HepG2 (cell line): ENCODE results near the gene RNASE13. TPM values are rescaled to one million over a fixed set of nuclear protein-coding genes. Genes with fewer than 3 reads are reported as not detected.

Experiments
- BATF2 ChIP-seq: sonication (generic); formaldehyde crosslinking; IDR thresholded peaks from 2 replicates; pipeline ENCODE4 v1.8.0; 2022; ENCODE audit warnings: mild to moderate bottlenecking, missing genetic modification reagents, moderate library complexity
- BRD4 ChIP-seq: sonication (generic); formaldehyde crosslinking; IDR thresholded peaks from 2 replicates; pipeline ENCODE4 v1.4.0; 2020; ENCODE audit warnings: missing genetic modification reagents
- GRHL1 ChIP-seq: sonication (generic); formaldehyde crosslinking; conservative IDR thresholded peaks from 2 replicates; pipeline ENCODE4 v1.8.0; 2022; ENCODE audit warnings: missing genetic modification reagents
- HES4 ChIP-seq: sonication (generic); formaldehyde crosslinking; IDR thresholded peaks from 2 replicates; pipeline ENCODE4 v1.9.0; 2021; ENCODE audit warnings: mild to moderate bottlenecking, missing genetic modification reagents, borderline replicate concordance
- PHB2 ChIP-seq: fragments of 450-650 bp; IDR thresholded peaks from 2 replicates; pipeline ENCODE4 v1.6.1; 2018; ENCODE audit not compliant: partially characterized antibody
- SKIL ChIP-seq: sonication (generic); formaldehyde crosslinking; IDR thresholded peaks from 2 replicates; pipeline ENCODE4 v1.8.0; 2022; ENCODE audit warnings: missing genetic modification reagents, mild to moderate bottlenecking, moderate library complexity, borderline replicate concordance
- SP140L ChIP-seq: sonication (generic); formaldehyde crosslinking; IDR thresholded peaks from 2 replicates; pipeline ENCODE4 v1.4.0; 2020; ENCODE audit warnings: missing genetic modification reagents, borderline replicate concordance
- TBX2 ChIP-seq: sonication (generic); formaldehyde crosslinking; IDR thresholded peaks from 2 replicates; pipeline ENCODE4 v1.5.0; 2020; ENCODE audit warnings: missing genetic modification reagents, mild to moderate bottlenecking, borderline replicate concordance
- ZFAT ChIP-seq: sonication (generic); formaldehyde crosslinking; conservative IDR thresholded peaks from 2 replicates; pipeline ENCODE4 v1.8.1; 2023; ENCODE audit warnings: missing genetic modification reagents, inconsistent platforms
- ZNF564 ChIP-seq: sonication (generic); formaldehyde crosslinking; IDR thresholded peaks from 2 replicates; pipeline ENCODE4 v1.8.1; 2023; ENCODE audit warnings: mild to moderate bottlenecking, missing genetic modification reagents
- ZNF646 ChIP-seq: sonication (generic); formaldehyde crosslinking; IDR thresholded peaks from 2 replicates; pipeline ENCODE4 v1.9.0; 2021; ENCODE audit warnings: mild to moderate bottlenecking, missing genetic modification reagents
- polyA plus RNA-seq, 8 experiments: library from polyadenylated mRNA; depleted of rRNA in 3 of 8; stranded (reverse) in 7 of 8; unstranded in 1 of 8; fragments of >200 nt; fragmentation: Illumina TruSeq in 4 of 8; extraction: Trizol in 4 of 8; gene quantifications; 2 replicates each; pipeline versions ENCODE4 v1.2.1 to v1.2.3, GENCODE V29; 2011 to 2016; ENCODE audit warnings: low read depth in 4 of 8, missing spikeins in 1 of 8, mixed read lengths in 1 of 8; ENCODE audit not compliant: insufficient read depth in 1 of 8
- total RNA-seq, 5 experiments: library from RNA; depleted of rRNA; stranded (reverse); fragments of >200 nt; fragmentation: Illumina TruSeq; extraction: Trizol; gene quantifications; 2 replicates each; pipeline ENCODE4 v1.2.3, GENCODE V29; 2016; ENCODE audit warnings: low read depth in 1 of 5
- TF ChIP-seq, protein P1 (sequence below): sonication (generic); formaldehyde crosslinking; IDR thresholded peaks from 2 replicates; pipeline ENCODE4 v1.8.1; 2022; ENCODE audit warnings: low read depth, mild to moderate bottlenecking, missing genetic modification reagents
- TF ChIP-seq, protein P2 (sequence below): sonication (generic); formaldehyde crosslinking; IDR thresholded peaks from 2 replicates; pipeline ENCODE4 v1.4.0; 2020; ENCODE audit warnings: missing genetic modification reagents

RNASE13 gene
- total and polyA plus RNA-seq, 2 of the 13 experiments (the other 11 are each of a cell fraction or from before 2014, with no cell fraction given) = 1.0 TPM; not detected in 1

GRCh38 chr14:21014761-21015190 lies 19.8 kb downstream of the RNASE13 start (continued):
- TF ChIP-seq ZNF646 (no peak), TBX2 (0 out of 2 replicates have a peak, but pooled peaks have one; percentile 33), BATF2 (CRISPR knock-in tag) (no peak), GRHL1 (no peak), ZNF564 (CRISPR knock-in tag) (no peak), SKIL (CRISPR knock-in tag) (no peak), HES4 (CRISPR knock-in tag) (no peak), BRD4 (CRISPR knock-in tag) (no peak), PHB2 (no peak), ZFAT (no peak), SP140L (CRISPR knock-in tag) (no peak)
- TF ChIP-seq, protein P1, sequence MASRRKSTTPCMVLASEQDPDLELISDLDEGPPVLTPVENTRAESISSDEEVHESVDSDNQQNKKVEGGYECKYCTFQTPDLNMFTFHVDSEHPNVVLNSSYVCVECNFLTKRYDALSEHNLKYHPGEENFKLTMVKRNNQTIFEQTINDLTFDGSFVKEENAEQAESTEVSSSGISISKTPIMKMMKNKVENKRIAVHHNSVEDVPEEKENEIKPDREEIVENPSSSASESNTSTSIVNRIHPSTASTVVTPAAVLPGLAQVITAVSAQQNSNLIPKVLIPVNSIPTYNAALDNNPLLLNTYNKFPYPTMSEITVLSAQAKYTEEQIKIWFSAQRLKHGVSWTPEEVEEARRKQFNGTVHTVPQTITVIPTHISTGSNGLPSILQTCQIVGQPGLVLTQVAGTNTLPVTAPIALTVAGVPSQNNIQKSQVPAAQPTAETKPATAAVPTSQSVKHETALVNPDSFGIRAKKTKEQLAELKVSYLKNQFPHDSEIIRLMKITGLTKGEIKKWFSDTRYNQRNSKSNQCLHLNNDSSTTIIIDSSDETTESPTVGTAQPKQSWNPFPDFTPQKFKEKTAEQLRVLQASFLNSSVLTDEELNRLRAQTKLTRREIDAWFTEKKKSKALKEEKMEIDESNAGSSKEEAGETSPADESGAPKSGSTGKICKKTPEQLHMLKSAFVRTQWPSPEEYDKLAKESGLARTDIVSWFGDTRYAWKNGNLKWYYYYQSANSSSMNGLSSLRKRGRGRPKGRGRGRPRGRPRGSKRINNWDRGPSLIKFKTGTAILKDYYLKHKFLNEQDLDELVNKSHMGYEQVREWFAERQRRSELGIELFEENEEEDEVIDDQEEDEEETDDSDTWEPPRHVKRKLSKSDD (CRISPR knock-in tag) = 0 out of 2 replicates have a peak, but pooled peaks have one; percentile 37
- TF ChIP-seq, protein P2, sequence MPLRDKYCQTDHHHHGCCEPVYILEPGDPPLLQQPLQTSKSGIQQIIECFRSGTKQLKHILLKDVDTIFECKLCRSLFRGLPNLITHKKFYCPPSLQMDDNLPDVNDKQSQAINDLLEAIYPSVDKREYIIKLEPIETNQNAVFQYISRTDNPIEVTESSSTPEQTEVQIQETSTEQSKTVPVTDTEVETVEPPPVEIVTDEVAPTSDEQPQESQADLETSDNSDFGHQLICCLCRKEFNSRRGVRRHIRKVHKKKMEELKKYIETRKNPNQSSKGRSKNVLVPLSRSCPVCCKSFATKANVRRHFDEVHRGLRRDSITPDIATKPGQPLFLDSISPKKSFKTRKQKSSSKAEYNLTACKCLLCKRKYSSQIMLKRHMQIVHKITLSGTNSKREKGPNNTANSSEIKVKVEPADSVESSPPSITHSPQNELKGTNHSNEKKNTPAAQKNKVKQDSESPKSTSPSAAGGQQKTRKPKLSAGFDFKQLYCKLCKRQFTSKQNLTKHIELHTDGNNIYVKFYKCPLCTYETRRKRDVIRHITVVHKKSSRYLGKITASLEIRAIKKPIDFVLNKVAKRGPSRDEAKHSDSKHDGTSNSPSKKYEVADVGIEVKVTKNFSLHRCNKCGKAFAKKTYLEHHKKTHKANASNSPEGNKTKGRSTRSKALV = no peak
